Spinal cord (tissue), 10 donors: ENCODE data around the gene SIX2. TPM values are rescaled to one million over a fixed set of nuclear protein-coding genes. Genes with fewer than 3 reads are reported as not detected.

Source experiments
- DNase-seq, 6 donors: peaks; one replicate each; pipeline versions ENCODE4 v3.0.0 to v3.0.0-alpha.2; 2013 to 2015; ENCODE audit warnings: low spot score in 6 of 6, low read depth in 4 of 6
- H3K27ac ChIP-seq: one replicate; pipeline ENCODE4 v1.5.1; 2013; ENCODE audit warnings: low read depth, low read length, control low read depth
- H3K27me3 ChIP-seq: one replicate; pipeline ENCODE4 v1.6.1; 2013; ENCODE audit warnings: low read length; ENCODE audit not compliant: control insufficient read depth, insufficient read depth
- H3K36me3 ChIP-seq: one replicate; pipeline ENCODE4 v1.6.1; 2013; ENCODE audit warnings: low read length; ENCODE audit not compliant: control insufficient read depth, insufficient read depth
- H3K4me1 ChIP-seq: one replicate; pipeline ENCODE4 v1.6.1; 2013; ENCODE audit warnings: low read length; ENCODE audit not compliant: control insufficient read depth, insufficient read depth
- H3K4me3 ChIP-seq: one replicate; pipeline ENCODE4 v1.5.1; 2013; ENCODE audit warnings: low read depth, low read length, control low read depth
- H3K9me3 ChIP-seq: one replicate; pipeline ENCODE4 v1.6.1; 2013; ENCODE audit warnings: low read length; ENCODE audit not compliant: control insufficient read depth, insufficient read depth
- WGBS: methylation state at CpG from one replicate; pipeline ENCODE4 v1.1.5; 2013; ENCODE audit warnings: missing lambda C conversion rate; ENCODE audit not compliant: insufficient coverage; 5-methylcytosine and 5-hydroxymethylcytosine counted together
- polyA plus RNA-seq, 2 donors: library from polyadenylated mRNA; unstranded; fragments of 120-200 nt; gene quantifications; one replicate each; pipeline ENCODE4 v1.2.1, GENCODE V29; 2013; ENCODE audit not compliant: insufficient read length in 2 of 2
- total RNA-seq, 2 donors: library from RNA; depleted of rRNA in 1 of 2; stranded (reverse); fragments of 120-200 nt in 1 of 2; fragments of >200 nt in 1 of 2; gene quantifications; one replicate each; pipeline versions ENCODE4 v1.2.3 to v1.2.4, GENCODE V29; 2013 to 2014
- donor health status: healthy.

SIX2 gene
- total and polyA plus RNA-seq, 4 donors = 0.16 to 5.5 (median 0.90) TPM

- peaks cover 63% of the 10 kb centered on the region for H3K4me1 ChIP-seq
- 1% methylated on average over 13 of the region's 25 CpGs for WGBS
- H3K27me3 ChIP-seq = peaks cover 97% of the 10 kb centered on the region
- no peak overlapping the region for H3K4me3 ChIP-seq
- no peaks in the 10 kb centered on the region for H3K36me3 ChIP-seq
- H3K9me3 ChIP-seq = no peaks in the 10 kb centered on the region
- DNase-seq = no peak
- no peak overlapping the region for H3K27ac ChIP-seq
These were observed 3.8 kb downstream of the SIX2 start for GRCh38 chr2:45005261-45006002.

- under 1% methylated on average over 36 of the region's 45 CpGs for WGBS
- Histone ChIP-seq H3K4me3 (no peak overlapping the region), H3K9me3 (no peaks in the 10 kb centered on the region), H3K27me3 (peaks cover 97% of the 10 kb centered on the region), H3K27ac (no peak overlapping the region), H3K36me3 (no peaks in the 10 kb centered on the region), H3K4me1 (peaks cover 60% of the 10 kb centered on the region)
- DNase-seq = peak in 1 of 6 donors; percentile 29
These were observed 4.6 kb downstream of the SIX2 start for GRCh38 chr2:45004562-45005191.

GRCh38 chr2:45003579-45004551 is 5.4 kb downstream of the SIX2 start:
- peaks cover 54% of the 10 kb centered on the region for H3K4me1 ChIP-seq
- peaks cover 100% of the 10 kb centered on the region for H3K27me3 ChIP-seq
- H3K9me3 ChIP-seq = no peaks in the 10 kb centered on the region
- H3K4me3 ChIP-seq = no peak overlapping the region
- 10% methylated on average over 30 of the region's 41 CpGs for WGBS
- DNase-seq = no peak
- H3K27ac ChIP-seq = no peak overlapping the region
- H3K36me3 ChIP-seq = no peaks in the 10 kb centered on the region

GRCh38 chr2:45002686-45003085 is 6.6 kb downstream of the SIX2 start:
- WGBS = 35% methylated on average over 3 of the region's 3 CpGs
- no peaks in the 10 kb centered on the region for H3K9me3 ChIP-seq
- no peak for DNase-seq
- H3K4me1 ChIP-seq = peaks cover 46% of the 10 kb centered on the region
- no peaks in the 10 kb centered on the region for H3K36me3 ChIP-seq
- no peak overlapping the region for H3K27ac ChIP-seq
- H3K27me3 ChIP-seq = peaks cover 100% of the 10 kb centered on the region
- H3K4me3 ChIP-seq = no peak overlapping the region

GRCh38 chr2:45001869-45002385 is 7.3 kb downstream of the SIX2 start:
- Histone ChIP-seq H3K27me3 (peaks cover 100% of the 10 kb centered on the region), H3K4me3 (no peak overlapping the region), H3K4me1 (peaks cover 46% of the 10 kb centered on the region), H3K27ac (no peak overlapping the region), H3K36me3 (no peaks in the 10 kb centered on the region), H3K9me3 (no peaks in the 10 kb centered on the region)
- no peak for DNase-seq
- no CpG with 5 or more reads among the region's 9 CpGs for WGBS

- Histone ChIP-seq H3K36me3 (no peaks in the 10 kb centered on the region), H3K27ac (no peak overlapping the region), H3K9me3 (no peaks in the 10 kb centered on the region), H3K27me3 (peaks cover 99% of the 10 kb centered on the region), H3K4me3 (peak overlapping the region; percentile 16), H3K4me1 (peaks cover 43% of the 10 kb centered on the region)
- peak in 1 of 6 donors; percentile 43 for DNase-seq
- 1% methylated on average over 59 of the region's 61 CpGs for WGBS
These were observed 8.1 kb downstream of the SIX2 start for GRCh38 chr2:45000921-45001868.

- Histone ChIP-seq H3K27me3 (peaks cover 94% of the 10 kb centered on the region), H3K4me3 (no peak overlapping the region), H3K4me1 (peaks cover 39% of the 10 kb centered on the region), H3K27ac (no peak overlapping the region), H3K9me3 (no peaks in the 10 kb centered on the region), H3K36me3 (no peaks in the 10 kb centered on the region)
- DNase-seq = no peak
- 6% methylated on average over 36 of the region's 36 CpGs for WGBS
These were observed 8.8 kb downstream of the SIX2 start for GRCh38 chr2:45000341-45000901.

- no peak for DNase-seq
- Histone ChIP-seq H3K9me3 (no peaks in the 10 kb centered on the region), H3K27ac (no peak overlapping the region), H3K4me3 (no peak overlapping the region), H3K36me3 (no peaks in the 10 kb centered on the region), H3K4me1 (peaks cover 30% of the 10 kb centered on the region), H3K27me3 (peaks cover 88% of the 10 kb centered on the region)
- 67% methylated on average over 7 of the region's 10 CpGs for WGBS
These were observed 9.7 kb downstream of the SIX2 start for GRCh38 chr2:44999540-44999939.
